Esophagus muscularis mucosa (tissue), 4 donors: Measurements from ENCODE around the gene SLAIN1.

Source experiments
- CTCF ChIP-seq, 3 experiments: fragments of 200-600 bp in 2 of 3; fragments of 450-650 bp in 1 of 3; sonication (generic) in 2 of 3; IDR thresholded peaks; one replicate each; pipeline ENCODE4 v1.5.1; 2017 to 2019; ENCODE audit warnings: antibody characterized with exemption in 3 of 3, mild to moderate bottlenecking in 2 of 3, moderate library complexity in 1 of 3
- EP300 ChIP-seq: sonication (generic); formaldehyde crosslinking; IDR thresholded peaks from one replicate; pipeline ENCODE4 v1.6.1; 2017; ENCODE audit warnings: antibody characterized with exemption
- POLR2AphosphoS5 ChIP-seq, 2 donors: sonication (generic); formaldehyde crosslinking; IDR thresholded peaks; one replicate each; pipeline ENCODE4 v1.6.1; 2017; ENCODE audit warnings: antibody characterized with exemption in 2 of 2

GRCh38 chr13:77703408-77703807, 5.9 kb downstream of the SLAIN1 start:
- no peak for TF ChIP-seq CTCF (IDR thresholded peaks at IDR 0.05)
- no peak for TF ChIP-seq POLR2AphosphoS5 (IDR thresholded peaks at IDR 0.05)
- no peak for TF ChIP-seq EP300
